GM18907 (cell line): ENCODE measurements around the gene ZBTB5.
"Not testable (repeated sequence)": the region's sequence is repeated elsewhere in the genome, so short reads cannot be mapped to it uniquely, and the experiment has no call there.

ENCODE experiments used
- ATAC-seq: cut with Tn5 transposase; IDR thresholded peaks from one replicate; pipeline ENCODE4 v1.9.1; 2021; ENCODE audit warnings: mild to moderate bottlenecking, moderate library complexity; ENCODE audit not compliant: unreplicated experiment

Gene ZBTB5

GRCh38 chr9:37465249-37466036 lies at the start of gene ZBTB5:
TSS of gene ZBTB5 (minus strand) at chr9:37465450. CDS start at chr9:37442551, 22,899 bp downstream.
- peak; percentile 82 for ATAC-seq

- ATAC-seq: no peak
These were observed 49.7 kb upstream of the ZBTB5 start for GRCh38 chr9:37514999-37515398.

- not testable (repeated sequence) for ATAC-seq
These were observed 49.2 kb upstream of the ZBTB5 start for GRCh38 chr9:37514415-37514814.

- ATAC-seq: no peak
These were observed 47.2 kb upstream of the ZBTB5 start for GRCh38 chr9:37512437-37512836.

- ATAC-seq: no peak
These were observed 46.1 kb upstream of the ZBTB5 start for GRCh38 chr9:37511016-37512010.

- ATAC-seq: not testable (repeated sequence)
These were observed 44.8 kb upstream of the ZBTB5 start for GRCh38 chr9:37510053-37510452.

- no peak for ATAC-seq
These were observed 44.3 kb upstream of the ZBTB5 start for GRCh38 chr9:37509536-37509935.

- no peak for ATAC-seq
These were observed 43.6 kb upstream of the ZBTB5 start for GRCh38 chr9:37508834-37509206.

GRCh38 chr9:37508135-37508833 lies 43.0 kb upstream of the ZBTB5 start:
- ATAC-seq: no peak

GRCh38 chr9:37507566-37508134 lies 42.4 kb upstream of the ZBTB5 start:
- no peak for ATAC-seq

- no peak for ATAC-seq
These were observed 39.4 kb upstream of the ZBTB5 start for GRCh38 chr9:37504605-37505004.

GRCh38 chr9:37503736-37504135 lies 38.5 kb upstream of the ZBTB5 start:
- no peak for ATAC-seq

GRCh38 chr9:37501957-37502596 lies 36.8 kb upstream of the ZBTB5 start:
- no peak for ATAC-seq

- no peak for ATAC-seq
These were observed 34.0 kb upstream of the ZBTB5 start for GRCh38 chr9:37499297-37499696.

GRCh38 chr9:37498457-37498856 lies 33.2 kb upstream of the ZBTB5 start:
- no peak for ATAC-seq

GRCh38 chr9:37497320-37497719 lies 32.1 kb upstream of the ZBTB5 start:
- no peak for ATAC-seq

- no peak for ATAC-seq
These were observed 30.8 kb upstream of the ZBTB5 start for GRCh38 chr9:37496020-37496419.

GRCh38 chr9:37495571-37495970 lies 30.3 kb upstream of the ZBTB5 start:
- ATAC-seq: no peak

- no peak for ATAC-seq
These were observed 26.7 kb upstream of the ZBTB5 start for GRCh38 chr9:37491939-37492338.
